KOPT-K1 (cell line): ENCODE data around the gene STK16.
"Not testable (repeated sequence)": the region's sequence is repeated elsewhere in the genome, so short reads cannot be mapped to it uniquely, and the experiment has no call there.

Source experiments
- H3K27ac ChIP-seq: fragments of 200-600 bp; sonication (generic); 2 replicates; pipeline ENCODE4 v1.5.1; 2016; ENCODE audit warnings: antibody characterized with exemption, mild to moderate bottlenecking, low read depth, low read length; ENCODE audit not compliant: poor library complexity, severe bottlenecking
- H3K36me3 ChIP-seq: fragments of 200-600 bp; sonication (generic); 2 replicates; pipeline ENCODE4 v1.5.1; 2017; ENCODE audit warnings: antibody characterized with exemption, mild to moderate bottlenecking, low read length, moderate library complexity; ENCODE audit not compliant: insufficient read depth
- H3K9me3 ChIP-seq: fragments of 200-600 bp; sonication (generic); 2 replicates; pipeline ENCODE4 v1.5.1; 2017; ENCODE audit warnings: antibody characterized with exemption, low read length, mild to moderate bottlenecking; ENCODE audit not compliant: insufficient read depth, poor library complexity, severe bottlenecking

STK16 gene, protein sequence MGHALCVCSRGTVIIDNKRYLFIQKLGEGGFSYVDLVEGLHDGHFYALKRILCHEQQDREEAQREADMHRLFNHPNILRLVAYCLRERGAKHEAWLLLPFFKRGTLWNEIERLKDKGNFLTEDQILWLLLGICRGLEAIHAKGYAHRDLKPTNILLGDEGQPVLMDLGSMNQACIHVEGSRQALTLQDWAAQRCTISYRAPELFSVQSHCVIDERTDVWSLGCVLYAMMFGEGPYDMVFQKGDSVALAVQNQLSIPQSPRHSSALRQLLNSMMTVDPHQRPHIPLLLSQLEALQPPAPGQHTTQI

GRCh38 chr2:219245148-219245898 lies at the start of gene STK16, which contains the start of gene GLB1L:
STK16 (plus strand) TSS chr2:219245479; CDS start chr2:219246000, 521 bp downstream.
GLB1L (minus strand) TSS chr2:219245444; CDS start chr2:219243573, 1,871 bp downstream.
- H3K9me3 ChIP-seq = no peaks in the 10 kb centered on the region
- H3K36me3 ChIP-seq = no peaks in the 10 kb centered on the region
- H3K27ac ChIP-seq = peak within 1 kb of the TSS; percentile 88

DNA sequence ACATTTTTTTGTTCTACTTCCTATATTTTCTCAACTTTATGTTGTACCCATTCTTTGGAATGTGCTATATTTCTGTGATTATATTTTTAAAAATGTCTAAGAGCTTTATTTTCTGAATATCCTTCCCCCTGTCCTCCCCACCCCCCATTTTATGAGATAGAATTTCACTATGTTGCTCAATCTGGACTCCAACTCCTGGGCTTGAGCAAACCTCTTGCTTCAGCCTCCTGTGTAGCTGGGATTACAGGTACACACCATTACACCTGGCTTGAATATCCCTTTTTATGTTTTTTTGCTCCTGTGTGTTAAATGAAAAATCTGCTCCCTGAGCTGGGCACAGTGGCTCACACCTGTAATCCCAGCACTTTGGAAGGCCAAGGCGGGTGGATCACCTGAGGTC lies 47.9 kb upstream of the STK16 start:
- Histone ChIP-seq H3K9me3 (no peaks in the 10 kb centered on the region), H3K27ac (no peak overlapping the region), H3K36me3 (no peaks in the 10 kb centered on the region)

- Histone ChIP-seq H3K36me3 (no peaks in the 10 kb centered on the region), H3K9me3 (no peaks in the 10 kb centered on the region), H3K27ac (no peak overlapping the region)
These were observed 46.3 kb upstream of the STK16 start for GRCh38 chr2:219198974-219199373.

DNA sequence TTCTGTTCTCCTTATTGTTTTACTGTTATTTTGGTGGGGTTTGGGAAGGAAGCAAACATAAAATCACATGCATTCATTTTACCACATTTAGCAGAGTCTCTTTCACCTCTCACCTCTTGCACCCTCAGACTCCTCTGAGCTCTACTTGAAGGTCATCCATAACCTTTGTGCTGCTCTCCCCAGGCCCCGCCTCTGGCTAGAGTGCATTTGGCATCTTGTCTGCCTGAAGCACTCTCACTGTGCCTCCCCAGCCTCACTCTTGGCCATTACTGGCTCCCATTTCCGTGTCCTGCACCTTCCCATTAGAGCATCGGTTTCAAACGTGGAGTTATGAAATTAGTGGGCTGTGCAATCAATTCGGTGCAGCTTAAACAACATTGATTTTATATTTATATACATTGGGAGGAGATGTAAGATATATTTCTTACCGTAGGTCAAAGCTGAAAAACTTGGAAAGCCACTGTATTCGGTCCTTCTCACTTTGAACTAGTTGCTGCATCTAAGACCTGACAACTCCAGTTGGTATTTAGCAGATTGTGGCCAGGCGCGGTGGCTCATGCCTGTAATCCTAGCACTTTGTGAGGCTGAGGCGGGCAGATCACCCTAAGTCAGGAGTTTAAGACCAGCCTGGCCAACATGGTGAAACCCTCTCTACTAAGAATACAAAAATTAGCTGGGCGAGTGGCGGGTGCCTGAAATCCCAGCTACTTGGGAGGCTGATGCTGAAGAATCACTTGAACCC lies 45.6 kb upstream of the STK16 start:
- no peaks in the 10 kb centered on the region for H3K36me3 ChIP-seq
- H3K27ac ChIP-seq = no peak overlapping the region
- H3K9me3 ChIP-seq = no peaks in the 10 kb centered on the region

DNA sequence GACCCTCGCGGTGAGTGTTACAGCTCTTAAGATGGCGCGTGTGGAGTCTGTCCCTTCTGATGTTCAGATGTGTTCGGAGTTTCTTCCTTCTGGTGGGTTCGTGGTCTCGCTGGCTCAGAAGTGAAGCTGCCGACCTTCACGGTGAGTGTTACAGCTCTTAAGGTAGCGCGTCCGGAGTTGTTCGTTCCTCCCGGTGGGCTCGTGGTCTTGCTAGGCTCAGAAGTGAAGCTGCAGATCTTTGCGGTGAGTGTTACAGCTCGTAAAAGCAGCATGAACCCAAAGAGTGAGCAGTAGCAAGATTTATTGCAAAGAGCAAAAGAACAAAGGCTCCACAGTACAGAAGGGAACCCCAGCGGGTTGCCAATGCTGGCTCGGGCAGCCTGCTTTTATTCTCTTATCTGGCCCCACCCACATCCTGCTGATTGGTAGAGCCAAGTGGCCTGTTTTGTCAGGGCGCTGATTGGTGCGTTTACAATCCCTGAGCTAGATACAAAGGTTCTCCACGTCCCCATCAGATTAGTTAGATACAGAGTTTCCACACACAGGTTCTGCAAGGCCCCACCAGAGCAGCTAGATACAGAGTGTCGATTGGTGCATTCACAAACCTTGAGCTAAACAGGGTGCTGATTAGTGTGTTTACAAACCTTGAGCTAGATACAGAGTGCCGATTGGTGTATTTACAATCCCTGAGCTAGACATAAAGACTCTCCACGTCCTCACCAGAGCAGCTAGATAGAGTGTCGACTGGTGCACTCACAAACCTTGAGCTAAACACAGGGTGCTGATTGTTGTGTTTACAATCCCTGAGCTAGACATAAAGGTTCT lies 44.6 kb upstream of the STK16 start:
- not testable (repeated sequence) for H3K36me3 ChIP-seq, H3K9me3 ChIP-seq, H3K27ac ChIP-seq

DNA sequence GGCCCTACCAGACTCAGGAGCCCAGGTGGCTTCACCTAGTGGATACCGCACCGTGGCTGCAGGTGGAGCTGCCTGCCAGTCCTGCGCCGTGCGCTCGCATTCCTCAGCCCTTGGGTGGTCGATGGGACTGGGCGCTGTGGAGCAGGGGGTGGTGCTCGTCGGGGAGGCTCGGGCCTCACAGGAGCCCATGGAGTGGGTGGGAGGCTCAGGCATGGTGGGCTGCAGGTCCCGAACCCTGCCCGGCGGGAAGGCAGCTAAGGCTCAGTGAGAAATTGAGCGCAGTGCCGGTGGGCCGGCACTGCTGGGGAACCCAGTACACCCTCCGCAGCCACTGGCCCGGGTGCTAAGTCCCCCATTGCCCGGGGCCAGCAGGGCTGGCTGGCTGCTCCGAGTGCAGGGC lies 43.9 kb upstream of the STK16 start:
- H3K9me3 ChIP-seq, H3K27ac ChIP-seq, H3K36me3 ChIP-seq: not testable (repeated sequence)

DNA sequence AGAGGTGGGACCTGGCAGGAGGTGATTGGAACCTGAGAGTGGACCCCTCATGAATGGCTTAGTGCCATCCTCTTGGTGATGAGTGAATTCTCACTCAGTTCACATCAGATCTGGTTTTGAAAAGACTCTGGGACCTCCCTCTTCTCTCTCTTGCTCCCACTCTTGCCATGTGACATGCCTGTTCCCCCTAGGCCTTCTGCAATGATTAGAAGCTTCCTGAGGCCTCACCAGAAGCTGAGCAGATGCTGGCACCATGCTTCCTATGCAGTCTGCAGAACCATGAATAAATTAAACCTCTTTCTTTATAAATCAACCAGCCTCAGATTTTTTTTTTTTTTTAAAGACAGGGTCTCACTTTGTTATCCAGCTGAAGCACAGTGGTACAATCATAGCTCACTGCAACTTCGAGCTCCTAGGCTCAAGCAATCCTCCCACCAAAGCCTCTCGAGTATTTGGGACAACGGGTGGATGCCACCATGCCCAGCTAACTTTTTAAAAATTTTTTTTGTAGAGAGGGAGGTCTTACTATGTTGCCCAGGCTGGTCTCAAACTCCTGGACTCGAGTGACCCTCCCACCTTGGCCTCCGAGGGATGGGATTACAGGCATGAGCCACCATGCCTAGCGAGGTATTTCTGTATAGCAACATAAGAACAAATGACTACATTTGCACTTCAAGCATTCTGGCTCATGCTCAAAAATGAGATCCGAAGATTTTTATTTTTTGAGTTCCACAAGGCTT lies 40.7 kb upstream of the STK16 start:
- Histone ChIP-seq H3K27ac (no peak overlapping the region), H3K36me3 (peaks cover 16% of the 10 kb centered on the region; the same call in 1 of the 2 replicates), H3K9me3 (no peaks in the 10 kb centered on the region)

DNA sequence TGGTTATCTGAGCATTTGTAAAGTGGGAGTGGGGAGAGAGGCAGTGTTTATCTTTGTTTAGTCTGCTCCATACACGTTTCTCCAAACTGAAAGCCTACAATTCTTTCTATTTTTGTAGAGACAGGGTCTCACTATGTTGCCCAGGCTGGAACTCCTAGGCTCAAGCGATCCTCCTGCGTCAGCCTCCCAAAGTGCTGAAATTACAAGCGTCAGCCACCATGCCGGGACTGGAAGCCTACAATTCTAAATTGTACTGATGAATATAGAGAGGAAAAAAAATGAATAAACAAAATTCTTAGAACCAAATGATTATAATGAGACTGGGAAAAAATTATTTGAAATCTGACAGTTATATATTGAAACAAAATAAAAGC lies 40.1 kb upstream of the STK16 start:
- Histone ChIP-seq H3K27ac (no peak overlapping the region), H3K36me3 (peaks cover 21% of the 10 kb centered on the region; the same call in 1 of the 2 replicates), H3K9me3 (no peaks in the 10 kb centered on the region)

- H3K27ac ChIP-seq = peak overlapping the region; percentile 84
These were observed 39.3 kb upstream of the STK16 start for GRCh38 chr2:219205981-219206327.

DNA sequence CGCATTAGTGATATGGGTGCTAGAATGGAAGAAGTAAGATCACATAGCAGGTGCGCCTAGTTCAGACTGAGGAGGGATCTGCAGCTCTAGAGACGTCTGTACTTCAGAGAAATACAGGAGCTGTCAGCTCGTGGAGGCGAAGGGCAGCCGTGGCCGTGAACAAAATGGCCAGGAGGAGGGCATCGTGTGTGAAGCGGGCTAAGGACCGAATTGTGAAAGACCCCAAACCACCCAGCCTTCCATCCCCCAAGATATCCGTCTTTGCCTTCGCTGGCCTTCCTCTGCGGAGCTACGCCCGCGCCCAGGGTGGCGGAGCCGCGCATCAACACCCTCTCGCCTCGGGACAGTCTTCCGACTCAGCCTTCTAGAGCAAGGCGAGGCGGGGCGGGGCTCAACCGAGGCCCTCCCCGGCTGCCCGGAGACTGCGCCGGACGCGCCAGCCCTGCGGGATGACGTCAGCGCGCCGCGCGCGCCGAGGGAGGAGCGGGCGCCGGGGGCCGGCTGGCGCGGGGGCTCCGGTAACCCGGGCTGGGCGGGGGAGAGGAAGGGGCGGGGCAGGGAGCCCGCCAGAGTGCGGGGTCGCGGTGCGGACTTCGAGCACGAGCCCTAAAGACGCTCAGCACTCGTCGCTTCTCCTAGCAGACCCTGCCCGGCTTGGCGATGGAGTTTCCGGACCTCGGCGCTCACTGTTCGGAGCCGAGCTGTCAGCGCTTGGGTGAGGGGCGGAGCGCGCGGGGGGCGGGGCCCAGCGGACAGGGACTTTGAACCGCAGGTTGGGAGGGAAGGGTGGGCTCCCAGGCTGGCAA lies 38.7 kb upstream of the STK16 start, which contains the start of gene ZFAND2B:
Gene ZFAND2B (plus strand): TSS at position 455 of the 806 bp plus-strand sequence. CDS start 206 bp downstream, at position 661.
- no peaks in the 10 kb centered on the region for H3K9me3 ChIP-seq
- H3K36me3 ChIP-seq = peaks cover 25% of the 10 kb centered on the region; the same call in 1 of the 2 replicates
- peak within 1 kb of the TSS; percentile 84 for H3K27ac ChIP-seq

More at GRCh38 chr2:219205981-219206327, 39.3 kb upstream of the STK16 start:
- Histone ChIP-seq H3K36me3 (peaks cover 25% of the 10 kb centered on the region; the same call in 1 of the 2 replicates), H3K9me3 (no peaks in the 10 kb centered on the region)

DNA sequence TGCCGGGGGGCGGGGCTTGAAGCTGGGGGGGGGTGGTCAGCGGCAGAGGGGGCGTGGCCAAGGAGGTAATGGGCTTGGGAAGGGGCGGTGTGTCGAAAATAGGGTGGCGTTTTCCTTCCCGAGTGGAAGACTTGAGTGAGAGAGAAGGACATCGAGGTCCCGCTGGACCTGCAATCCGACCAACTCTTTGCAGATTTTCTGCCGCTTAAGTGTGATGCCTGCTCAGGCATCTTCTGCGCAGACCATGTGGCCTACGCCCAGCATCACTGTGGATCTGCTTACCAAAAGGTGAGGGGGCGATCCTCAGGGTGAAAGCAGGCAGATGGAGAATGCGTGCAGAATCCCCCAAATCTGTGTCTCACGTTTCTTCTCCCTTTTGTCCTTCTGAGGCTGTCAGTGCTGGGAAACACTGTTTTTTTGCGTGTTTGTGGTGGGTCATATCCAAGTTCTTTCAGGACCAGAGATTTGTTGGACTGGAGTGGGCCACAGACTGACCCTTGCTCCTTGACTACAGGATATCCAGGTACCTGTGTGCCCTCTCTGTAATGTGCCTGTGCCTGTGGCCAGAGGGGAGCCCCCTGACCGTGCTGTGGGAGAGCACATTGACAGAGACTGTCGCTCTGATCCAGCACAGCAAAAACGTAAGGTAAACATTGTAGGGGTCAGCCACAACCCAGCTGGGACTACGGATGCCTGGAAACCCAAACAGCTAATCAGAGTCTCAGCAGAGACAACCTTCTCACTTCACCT lies 38.0 kb upstream of the STK16 start:
- no peaks in the 10 kb centered on the region for H3K9me3 ChIP-seq
- H3K36me3 ChIP-seq = peaks cover 29% of the 10 kb centered on the region; the same call in 1 of the 2 replicates
- peak overlapping the region; percentile 84 for H3K27ac ChIP-seq

- peaks cover 36% of the 10 kb centered on the region; the same call in 1 of the 2 replicates for H3K36me3 ChIP-seq
- peak overlapping the region; percentile 84 for H3K27ac ChIP-seq
- no peaks in the 10 kb centered on the region for H3K9me3 ChIP-seq
These were observed 37.2 kb upstream of the STK16 start for GRCh38 chr2:219207884-219208740.
